Hematopoietic multipotent progenitor cell treated with erythropoietin and hydrocortisone succinate and interleukin-3 and kit ligand, for 6 days (in vitro differentiated cells): ENCODE data around the gene PSME3IP1.
"Not testable (repeated sequence)": the region's sequence is repeated elsewhere in the genome, so short reads cannot be mapped to it uniquely, and the experiment has no call there.

Experiments used
- DNase-seq: peaks from one replicate; pipeline ENCODE4 v3.0.0-alpha.2; 2015

PSME3IP1 gene

GRCh38 chr16:57123216-57123973, 62.4 kb downstream of the PSME3IP1 start:
- DNase-seq, result no peak

DNA sequence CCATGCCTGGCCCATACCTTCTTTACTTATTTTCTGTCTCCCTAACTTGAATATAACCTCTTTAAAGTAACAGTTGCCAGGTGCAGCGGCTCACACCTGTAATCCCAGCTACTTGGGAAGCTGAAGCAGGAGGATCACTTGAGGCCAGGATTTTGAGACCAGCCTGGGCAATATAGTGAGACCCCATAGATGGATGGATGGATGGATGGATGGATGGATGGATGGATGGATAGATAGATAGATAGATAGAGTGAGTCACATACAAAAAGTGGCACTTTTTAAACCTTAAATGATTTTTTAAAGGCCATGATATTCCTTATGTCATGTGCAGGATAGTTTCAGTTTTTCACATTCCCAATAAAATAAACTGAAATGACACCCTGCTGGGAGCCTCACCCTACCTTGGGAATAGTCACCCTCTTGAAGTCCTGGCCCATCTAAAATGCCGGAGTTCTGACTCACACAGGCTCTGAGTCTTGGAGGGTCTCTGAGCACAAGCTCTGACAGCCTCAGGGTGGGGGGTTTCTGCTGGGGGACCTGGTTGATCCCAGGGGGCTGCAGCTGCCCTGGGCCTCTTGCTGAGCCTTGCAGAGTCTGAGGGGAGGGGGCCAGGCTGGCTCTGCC, 67.3 kb downstream of the PSME3IP1 start:
- DNase-seq, result no peak

- no peak for DNase-seq
Measured at GRCh38 chr16:57115514-57116182, 70.2 kb downstream of the PSME3IP1 start.

DNA sequence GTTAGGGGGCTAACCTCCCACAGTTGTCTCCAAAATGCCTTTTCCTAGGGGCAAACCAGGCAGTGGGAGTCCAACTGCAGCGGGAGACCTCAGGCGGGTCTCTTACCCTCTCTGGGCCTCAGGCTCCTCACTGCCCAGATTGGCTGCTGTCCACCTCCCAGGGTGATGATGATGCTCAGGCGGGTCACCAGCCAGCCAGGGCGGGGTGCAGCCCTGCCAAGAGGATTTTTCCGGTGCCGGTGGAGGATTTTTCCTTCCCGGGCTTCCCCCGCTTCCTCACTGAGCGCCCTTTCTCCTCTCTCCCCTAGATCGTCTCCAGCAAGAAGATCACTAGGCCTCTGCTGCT, 70.7 kb downstream of the PSME3IP1 start:
- DNase-seq, result no peak

DNA sequence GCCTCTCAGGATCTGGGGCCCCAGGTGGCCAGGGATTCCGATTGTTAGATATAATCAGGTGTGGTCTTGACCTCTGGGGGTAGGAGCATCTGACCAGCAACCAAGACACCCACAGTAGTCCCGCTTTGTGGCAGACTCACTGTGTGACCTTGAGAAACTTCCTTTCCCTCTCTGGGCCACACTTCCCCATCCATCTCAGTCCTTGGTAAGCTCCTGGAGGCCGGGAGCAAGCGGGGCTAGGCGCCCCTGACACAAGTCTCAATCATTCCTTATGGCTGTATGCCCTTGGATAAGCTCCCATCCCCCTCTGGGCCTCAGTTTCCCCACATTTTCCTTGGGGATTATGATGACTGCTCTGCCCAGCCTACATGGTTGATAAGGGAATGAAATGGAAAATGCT, 72.2 kb downstream of the PSME3IP1 start:
- no peak for DNase-seq

DNA sequence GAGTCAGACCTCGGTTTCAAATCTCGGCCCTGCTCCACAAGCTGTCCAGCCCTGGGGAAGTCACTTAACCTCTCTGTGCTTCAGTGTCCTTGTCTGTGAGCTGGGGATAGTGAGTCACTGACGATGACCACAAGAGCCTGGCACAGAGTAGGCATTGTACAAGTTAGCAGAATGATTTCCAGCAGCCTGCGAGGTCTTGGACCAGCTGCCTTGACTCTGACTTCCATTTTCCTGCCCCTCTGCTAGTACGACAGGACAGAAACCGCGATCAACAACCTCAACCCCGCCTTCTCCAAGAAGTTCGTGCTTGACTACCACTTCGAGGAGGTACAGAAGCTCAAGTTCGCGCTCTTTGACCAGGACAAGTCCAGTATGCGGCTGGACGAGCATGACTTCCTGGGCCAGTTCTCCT, 72.8 kb downstream of the PSME3IP1 start:
- DNase-seq, result no peak

GRCh38 chr16:57112403-57113041, 73.3 kb downstream of the PSME3IP1 start:
- no peak for DNase-seq

DNA sequence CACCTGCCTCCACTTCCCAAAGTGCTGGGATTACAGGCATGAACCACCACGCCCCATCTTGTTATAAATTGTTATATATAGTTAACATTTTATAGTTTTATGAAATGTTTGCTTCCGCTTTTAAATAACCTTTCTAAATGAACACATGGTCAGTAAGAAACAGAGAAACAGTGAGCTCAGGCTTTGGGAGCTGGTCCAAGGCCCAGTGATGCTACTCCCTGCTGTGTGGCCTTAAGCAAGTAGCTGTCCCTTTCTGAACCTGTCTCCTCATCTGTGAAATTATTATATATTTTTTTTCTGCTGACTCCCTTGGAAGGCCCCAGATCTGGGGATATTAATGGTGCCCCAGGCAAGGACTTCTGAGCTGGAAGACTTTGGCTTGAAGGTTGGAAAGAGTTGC, 74.4 kb downstream of the PSME3IP1 start:
- DNase-seq, result no peak

GRCh38 chr16:57110937-57111336, 74.9 kb downstream of the PSME3IP1 start:
- DNase-seq, result no peak

- not testable (repeated sequence) for DNase-seq
Measured at GRCh38 chr16:57109259-57110105, 76.4 kb downstream of the PSME3IP1 start.

- no peak for DNase-seq
Measured at GRCh38 chr16:57108432-57108831, 77.4 kb downstream of the PSME3IP1 start.

- DNase-seq, result no peak
Measured at GRCh38 chr16:57107321-57107922, 78.4 kb downstream of the PSME3IP1 start.

DNA sequence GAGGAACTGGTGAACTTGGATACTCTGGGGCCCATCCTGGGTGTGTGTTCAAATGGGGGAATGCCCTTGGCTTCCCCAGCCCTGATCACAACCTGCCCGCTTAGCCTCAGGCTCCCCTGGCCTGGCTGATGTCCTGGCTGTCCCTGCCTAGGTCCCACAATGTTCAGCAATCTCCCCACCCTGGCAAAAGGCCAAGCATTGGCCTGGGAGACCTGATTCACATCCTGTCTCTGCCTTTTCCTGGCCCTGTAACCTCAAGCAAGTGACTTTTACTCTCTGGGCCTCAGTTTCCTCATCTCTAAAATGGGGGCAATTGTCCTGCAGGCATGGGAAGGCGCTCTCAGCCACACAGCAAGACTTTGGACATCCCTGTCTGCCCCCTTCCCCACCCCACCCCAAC, 79.1 kb downstream of the PSME3IP1 start:
- no peak for DNase-seq

DNA sequence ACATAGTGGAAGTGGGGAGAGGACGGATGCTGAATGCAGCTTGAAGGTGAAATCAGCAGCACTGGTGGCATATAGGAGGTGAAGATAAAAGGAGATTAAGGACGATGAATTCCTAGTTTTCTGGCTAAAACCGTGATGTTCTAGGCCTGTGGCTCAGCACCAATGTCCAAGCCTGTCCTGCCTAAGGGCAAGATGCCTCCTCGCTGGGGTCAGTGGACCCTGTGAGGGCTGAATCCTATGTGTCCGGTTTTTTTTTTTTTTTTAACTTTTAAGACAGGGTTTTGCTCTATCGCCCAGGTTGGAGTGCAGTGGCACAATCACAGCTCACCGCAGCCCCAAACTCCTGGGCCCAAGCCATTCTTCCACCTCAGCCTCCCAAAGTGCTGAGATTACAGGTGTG, 80.7 kb downstream of the PSME3IP1 start:
- DNase-seq, result no peak

DNA sequence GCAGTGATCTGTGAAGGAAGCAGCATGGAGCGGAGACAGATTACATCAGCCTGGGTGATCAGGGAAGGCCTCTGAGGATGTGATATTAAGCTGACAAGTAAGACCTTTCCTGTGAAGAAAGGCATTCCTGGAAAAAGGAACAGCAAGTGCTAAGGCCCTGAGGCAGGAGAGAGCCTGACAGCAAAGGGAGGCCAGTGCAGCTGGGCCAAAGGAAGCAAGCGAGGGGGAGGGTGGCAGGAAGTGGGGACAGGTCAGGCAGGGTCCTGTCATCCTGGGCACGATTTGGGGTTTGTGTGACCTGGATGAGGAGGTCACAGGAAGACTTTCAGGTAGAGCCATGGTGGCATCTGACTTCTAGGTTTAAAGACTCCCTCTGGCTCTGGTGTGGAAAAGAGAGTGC, 81.1 kb downstream of the PSME3IP1 start:
- no peak for DNase-seq

DNA sequence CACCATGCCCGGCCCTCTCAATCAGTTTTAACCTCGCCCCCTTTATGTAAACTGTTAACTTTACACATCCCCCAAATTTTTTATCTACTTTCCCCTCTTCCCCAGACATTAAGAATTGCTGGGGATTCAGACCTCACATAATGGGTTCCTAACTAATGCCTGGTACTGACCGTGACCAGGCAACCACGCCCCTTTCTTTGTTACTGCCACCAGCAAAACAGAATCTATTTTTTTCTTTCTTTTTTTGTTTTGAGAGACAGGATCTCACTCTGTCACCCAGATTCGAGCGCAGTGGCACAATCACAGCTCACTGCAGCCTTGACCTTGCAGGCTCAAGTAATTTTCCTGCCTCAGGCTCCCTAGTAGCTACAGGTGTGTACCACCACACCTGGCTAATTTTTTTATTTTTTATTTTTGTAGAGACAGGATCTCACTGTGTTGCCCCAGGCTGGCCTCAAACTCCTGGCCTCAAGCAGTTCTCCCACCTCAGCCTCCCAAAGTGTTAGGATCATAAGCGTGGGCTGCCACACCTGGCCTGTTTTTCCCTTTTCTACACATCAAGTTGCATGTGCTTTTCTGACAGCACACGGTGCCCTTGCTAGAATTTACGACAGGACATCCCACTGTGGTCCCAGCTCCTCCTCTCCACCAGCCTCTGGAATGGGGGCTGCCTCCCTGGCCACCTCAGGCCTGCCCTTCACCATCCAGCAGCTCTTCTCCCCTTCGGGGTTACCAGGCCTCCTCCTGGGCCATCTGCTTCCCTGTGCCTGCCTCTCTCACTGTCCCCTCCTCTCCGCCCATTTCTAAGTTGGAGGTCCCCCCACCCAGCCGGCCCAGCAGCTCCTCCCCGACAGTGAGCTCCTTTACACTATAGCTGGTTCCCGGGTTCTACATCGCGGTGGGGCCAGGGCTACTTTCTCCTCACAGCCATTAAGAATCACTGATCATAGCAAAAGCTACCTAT, 82.7 kb downstream of the PSME3IP1 start:
- DNase-seq, result no peak
